Measurements from ENCODE around the gene ZDHHC15.

DNA sequence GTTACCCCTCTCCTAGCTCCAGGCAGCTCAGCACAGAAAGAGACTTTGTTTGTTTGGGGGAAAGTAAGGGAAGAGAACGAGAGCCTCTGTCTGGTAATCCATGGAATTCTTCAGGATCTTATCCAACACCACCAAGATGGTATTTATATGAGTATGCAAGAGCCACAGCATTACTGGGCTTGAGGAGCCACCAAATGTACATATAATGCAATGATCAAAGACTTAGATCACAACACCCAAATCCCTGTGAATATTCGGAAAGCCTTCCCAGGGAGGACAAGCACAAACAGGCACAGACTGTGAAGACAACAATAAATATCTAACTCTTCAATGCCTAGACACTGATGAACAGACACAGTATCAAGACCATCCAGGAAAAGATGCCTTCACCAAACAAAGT lies 132.4 kb downstream of the ZDHHC15 start:
- TF ChIP-seq, protein P1, sequence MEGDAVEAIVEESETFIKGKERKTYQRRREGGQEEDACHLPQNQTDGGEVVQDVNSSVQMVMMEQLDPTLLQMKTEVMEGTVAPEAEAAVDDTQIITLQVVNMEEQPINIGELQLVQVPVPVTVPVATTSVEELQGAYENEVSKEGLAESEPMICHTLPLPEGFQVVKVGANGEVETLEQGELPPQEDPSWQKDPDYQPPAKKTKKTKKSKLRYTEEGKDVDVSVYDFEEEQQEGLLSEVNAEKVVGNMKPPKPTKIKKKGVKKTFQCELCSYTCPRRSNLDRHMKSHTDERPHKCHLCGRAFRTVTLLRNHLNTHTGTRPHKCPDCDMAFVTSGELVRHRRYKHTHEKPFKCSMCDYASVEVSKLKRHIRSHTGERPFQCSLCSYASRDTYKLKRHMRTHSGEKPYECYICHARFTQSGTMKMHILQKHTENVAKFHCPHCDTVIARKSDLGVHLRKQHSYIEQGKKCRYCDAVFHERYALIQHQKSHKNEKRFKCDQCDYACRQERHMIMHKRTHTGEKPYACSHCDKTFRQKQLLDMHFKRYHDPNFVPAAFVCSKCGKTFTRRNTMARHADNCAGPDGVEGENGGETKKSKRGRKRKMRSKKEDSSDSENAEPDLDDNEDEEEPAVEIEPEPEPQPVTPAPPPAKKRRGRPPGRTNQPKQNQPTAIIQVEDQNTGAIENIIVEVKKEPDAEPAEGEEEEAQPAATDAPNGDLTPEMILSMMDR (conservative IDR thresholded peaks at IDR 0.05; ENCODE audit: low read depth, low read length), result no peak
- no peak for TF ChIP-seq EZH2 (IDR thresholded peaks at IDR 0.05; ENCODE audit: borderline replicate concordance, low read depth, low read length, poor library complexity, severe bottlenecking)

Data from A673 (cell line).